K562 (cell line): Measurements from ENCODE around the gene CCND3. TPM values are rescaled to one million over a fixed set of nuclear protein-coding genes. Genes with fewer than 3 reads are reported as not detected.

Experiments used
- ATAC-seq: fragments of 200-7000 bp; cut with Tn5 transposase; 3 replicates; pipeline ENCODE4 v1.9.1; 2020; ENCODE audit warnings: moderate library complexity
- BruUV-seq: library from RNA; stranded (reverse); fragments of 400-500 nt; replicated peaks from 2 replicates; lab custom pipeline; 2021; lab: Mats Ljungman, UMichigan
- CTCF ChIA-PET: fragments of 300-600 bp; formaldehyde crosslinking; extraction: SDS; loops from one replicate; lab custom pipeline; 2021; ENCODE audit warnings: low intra/inter-chr PET ratio; lab: Yijun Ruan, JAX
- POLR2A ChIA-PET: fragments of 300-600, 350-650 bp; sonication (Branson Sonifier 250); formaldehyde crosslinking; extraction: SDS; loops from one replicate; lab custom pipeline; 2021; ENCODE audit warnings: antibody characterized with exemption, inconsistent platforms; lab: Yijun Ruan, JAX
- DNase-seq, 4 experiments: peaks; one replicate each; pipeline versions ENCODE4 v3.0.0 to v3.0.0-alpha.2; 2011 to 2018; ENCODE audit warnings: low spot score in 3 of 4, mixed read lengths in 3 of 4; ENCODE audit errors: extremely low read depth in 1 of 4
- FAIRE-seq: peaks from 2 replicates; lab custom pipeline; 2011; peaks lifted over from hg19 to GRCh38; lab: Jason Lieb, UNC
- H2AFZ ChIP-seq: 2 replicates; pipeline ENCODE4 v1.6.0; 2011; ENCODE audit warnings: low read depth, low read length, control low read depth, inconsistent platforms
- H3K27ac ChIP-seq: fragments of 200-600 bp; 3 replicates; pipeline ENCODE4 v1.8.0; 2011; ENCODE audit warnings: low read depth, mild to moderate bottlenecking, control low read depth, inconsistent platforms, low read length, moderate library complexity, mixed read lengths; ENCODE audit errors: extremely low read depth
- H3K27me3 ChIP-seq, 2 experiments: fragments of 300-600 bp in 1 of 2; 2 replicates in 1 of 2; 3 replicates in 1 of 2; pipeline versions ENCODE4 v1.6.0 to v1.8.0; 2011; ENCODE audit warnings: inconsistent platforms in 2 of 2, low read length in 2 of 2, mild to moderate bottlenecking in 1 of 2, mixed read lengths in 1 of 2, moderate library complexity in 1 of 2; ENCODE audit not compliant: control insufficient read depth in 2 of 2, insufficient read depth in 2 of 2
- H3K36me3 ChIP-seq: fragments of 300-600 bp; 3 replicates; pipeline ENCODE4 v1.8.0; 2011; ENCODE audit warnings: mild to moderate bottlenecking, low read length, inconsistent platforms; ENCODE audit not compliant: control insufficient read depth, insufficient read depth
- H3K4me1 ChIP-seq, 2 experiments: fragments of 200-600 bp in 1 of 2; replicated peaks in 1 of 2; 2 replicates in 1 of 2; 3 replicates in 1 of 2; pipeline versions ENCODE4 v1.5.1 to v1.8.0; 2011; ENCODE audit warnings: inconsistent platforms in 2 of 2, low read length in 2 of 2, mild to moderate bottlenecking in 1 of 2, mixed read lengths in 1 of 2, moderate library complexity in 1 of 2; ENCODE audit not compliant: control insufficient read depth in 2 of 2, insufficient read depth in 2 of 2
- H3K4me2 ChIP-seq: 2 replicates; pipeline ENCODE4 v1.6.1; 2011; ENCODE audit warnings: low read length, control low read depth, inconsistent platforms, mixed read lengths; ENCODE audit not compliant: insufficient read depth
- H3K4me3 ChIP-seq: fragments of 200-600 bp; sonication (generic), shearing (Covaris generic); 2 replicates; pipeline ENCODE4 v1.5.1; 2016; ENCODE audit warnings: control low read depth, inconsistent platforms
- H3K79me2 ChIP-seq: fragments of 200-600 bp; 3 replicates; pipeline ENCODE4 v1.8.0; 2011; ENCODE audit warnings: low read length, inconsistent platforms; ENCODE audit not compliant: control insufficient read depth, insufficient read depth
- H3K9ac ChIP-seq, 2 experiments: 2 replicates each; pipeline versions ENCODE4 v1.6.0 to v1.6.1; 2011; ENCODE audit warnings: low read depth in 2 of 2, low read length in 2 of 2, control low read depth in 1 of 2, inconsistent platforms in 1 of 2, mild to moderate bottlenecking in 1 of 2, mixed read lengths in 1 of 2; ENCODE audit not compliant: insufficient read depth in 1 of 2
- H3K9me1 ChIP-seq: one replicate; pipeline ENCODE4 v1.6.0; 2011; ENCODE audit warnings: inconsistent platforms, mild to moderate bottlenecking, low read length, moderate library complexity; ENCODE audit not compliant: control insufficient read depth, insufficient read depth
- H3K9me3 ChIP-seq: replicated peaks from 2 replicates; pipeline ENCODE4 v1.5.1; 2011; ENCODE audit warnings: low read depth, low read length, inconsistent platforms; ENCODE audit not compliant: control insufficient read depth, insufficient read depth
- H4K20me1 ChIP-seq: replicated peaks from 2 replicates; pipeline ENCODE4 v1.6.1; 2011; ENCODE audit warnings: low read length, inconsistent platforms, mixed read lengths; ENCODE audit not compliant: control insufficient read depth, insufficient read depth
- CEBPB ChIP-seq: fragments of 450-650 bp; IDR thresholded peaks from 2 replicates; pipeline ENCODE4 v1.6.1; 2016; ENCODE audit warnings: missing genetic modification characterization, missing compliant biosample characterization
- CEBPG ChIP-seq, 3 experiments: fragments of 200-800 bp in 1 of 3; sonication (Bioruptor generic) in 1 of 3; sonication (generic) in 1 of 3; formaldehyde crosslinking in 1 of 3; IDR thresholded peaks in 2 of 3; conservative IDR thresholded peaks in 1 of 3; 2 replicates each; pipeline versions ENCODE4 v1.6.1 to v1.8.0; 2016 to 2022; ENCODE audit warnings: missing compliant biosample characterization in 2 of 3, missing genetic modification characterization in 2 of 3, mild to moderate bottlenecking in 1 of 3, missing genetic modification reagents in 1 of 3
- CTCF ChIP-seq, 3 experiments: IDR thresholded peaks in 2 of 3; conservative IDR thresholded peaks in 1 of 3; 2 replicates each; pipeline ENCODE4 v1.5.1; 2011 to 2012; ENCODE audit warnings: low read length in 3 of 3, mild to moderate bottlenecking in 3 of 3, control low read depth in 2 of 3, improper control_type of control experiment in 1 of 3, inconsistent platforms in 1 of 3, low read depth in 1 of 3, mixed read lengths in 1 of 3, moderate library complexity in 1 of 3; ENCODE audit not compliant: insufficient read depth in 2 of 3
- DDX20 ChIP-seq: fragments of 450-650 bp; IDR thresholded peaks from 2 replicates; pipeline ENCODE4 v1.6.1; 2016; ENCODE audit warnings: missing genetic modification characterization, low read depth, mild to moderate bottlenecking, missing compliant biosample characterization, moderate library complexity
- EP400 ChIP-seq: fragments of 450-650 bp; IDR thresholded peaks from 2 replicates; pipeline ENCODE4 v1.6.1; 2017; ENCODE audit warnings: antibody characterized with exemption, mild to moderate bottlenecking, moderate library complexity
- FOXK1 ChIP-seq: sonication (generic); formaldehyde crosslinking; IDR thresholded peaks from 2 replicates; pipeline ENCODE4 v1.8.0; 2022; ENCODE audit warnings: missing genetic modification reagents, mild to moderate bottlenecking, borderline replicate concordance
- HMG20B ChIP-seq: fragments of 250-450 bp; sonication (Bioruptor Pico); IDR thresholded peaks from 2 replicates; pipeline ENCODE4 v1.5.0; 2021; ENCODE audit warnings: mild to moderate bottlenecking
- MCM5 ChIP-seq: fragments of 450-650 bp; IDR thresholded peaks from 2 replicates; pipeline ENCODE4 v1.6.1; 2016; ENCODE audit warnings: low read depth
- MXI1 ChIP-seq: IDR thresholded peaks from 2 replicates; pipeline ENCODE4 v1.6.1; 2011; ENCODE audit warnings: low read depth, mild to moderate bottlenecking, improper control_type of control experiment, low read length
- POLR2H ChIP-seq: IDR thresholded peaks from 2 replicates; pipeline ENCODE4 v1.6.1; 2016; ENCODE audit warnings: missing genetic modification characterization, low read depth, mild to moderate bottlenecking, control low read depth, missing compliant biosample characterization, moderate library complexity
- SIN3A ChIP-seq, 2 experiments: fragments of 150-350 bp in 1 of 2; IDR thresholded peaks; 2 replicates each; pipeline ENCODE4 v1.6.1; 2011 to 2016; ENCODE audit warnings: borderline replicate concordance in 2 of 2, low read depth in 2 of 2, low read length in 2 of 2, mild to moderate bottlenecking in 2 of 2, moderate library complexity in 2 of 2; ENCODE audit not compliant: control insufficient read depth in 1 of 2
- TEAD1 ChIP-seq, 2 experiments: fragments of 450-650 bp in 1 of 2; sonication (generic) in 1 of 2; formaldehyde crosslinking; IDR thresholded peaks; 2 replicates each; pipeline versions ENCODE4 v1.4.0 to v1.8.0; 2020 to 2022; ENCODE audit warnings: mild to moderate bottlenecking in 2 of 2, missing genetic modification reagents in 1 of 2
- ZBTB7A ChIP-seq: IDR thresholded peaks from 2 replicates; pipeline ENCODE4 v1.6.1; 2011; ENCODE audit warnings: low read depth, mild to moderate bottlenecking, low read length, moderate library complexity, borderline replicate concordance; ENCODE audit not compliant: control insufficient read depth
- ZNF512 ChIP-seq: IDR thresholded peaks from 2 replicates; pipeline ENCODE4 v1.6.1; 2016; ENCODE audit warnings: missing genetic modification characterization, missing compliant biosample characterization
- in situ Hi-C: fragments of 300-500 bp; cut with MboI; formaldehyde crosslinking; loops from 4 replicates; pipeline ENCODE4 v1.15.0; 2018; ENCODE audit warnings: inconsistent platforms, mixed read lengths
- intact Hi-C: fragments of 100-400 bp; cut with micrococcal nuclease; formaldehyde crosslinking; loops from 2 replicates; pipeline ENCODE4 v1.14.2; 2022
- polyA plus RNA-seq, 8 experiments: library from polyadenylated mRNA; depleted of rRNA in 4 of 8; stranded (reverse) in 5 of 8; unstranded in 3 of 8; fragments of >200 nt; fragmentation: Nextera tagmentation in 2 of 8; fragmentation: Illumina TruSeq in 1 of 8; extraction: Ambion mirVana in 2 of 8; extraction: Trizol in 1 of 8; gene quantifications; 2 replicates each; pipeline versions ENCODE4 v1.2.1 to v1.2.3, GENCODE V29; 2011 to 2014; ENCODE audit warnings: inconsistent platforms in 1 of 8, missing spikeins in 1 of 8
- total RNA-seq, 7 experiments: library from RNA; depleted of rRNA in 6 of 7; stranded (reverse); fragments of >200 nt in 6 of 7; fragmentation: Illumina TruSeq in 2 of 7; extraction: Trizol in 2 of 7; gene quantifications; 2 replicates each; pipeline versions ENCODE4 v1.2.1 to v1.2.3, GENCODE V29; 2011 to 2021; ENCODE audit warnings: low replicate concordance in 1 of 7

CCND3 gene
- total and polyA plus RNA-seq, 9 of the 15 experiments (the other 6 are each of a cell fraction or from before 2014, with no cell fraction given) = 21.5 to 204 (median 97.4) TPM

DNA sequence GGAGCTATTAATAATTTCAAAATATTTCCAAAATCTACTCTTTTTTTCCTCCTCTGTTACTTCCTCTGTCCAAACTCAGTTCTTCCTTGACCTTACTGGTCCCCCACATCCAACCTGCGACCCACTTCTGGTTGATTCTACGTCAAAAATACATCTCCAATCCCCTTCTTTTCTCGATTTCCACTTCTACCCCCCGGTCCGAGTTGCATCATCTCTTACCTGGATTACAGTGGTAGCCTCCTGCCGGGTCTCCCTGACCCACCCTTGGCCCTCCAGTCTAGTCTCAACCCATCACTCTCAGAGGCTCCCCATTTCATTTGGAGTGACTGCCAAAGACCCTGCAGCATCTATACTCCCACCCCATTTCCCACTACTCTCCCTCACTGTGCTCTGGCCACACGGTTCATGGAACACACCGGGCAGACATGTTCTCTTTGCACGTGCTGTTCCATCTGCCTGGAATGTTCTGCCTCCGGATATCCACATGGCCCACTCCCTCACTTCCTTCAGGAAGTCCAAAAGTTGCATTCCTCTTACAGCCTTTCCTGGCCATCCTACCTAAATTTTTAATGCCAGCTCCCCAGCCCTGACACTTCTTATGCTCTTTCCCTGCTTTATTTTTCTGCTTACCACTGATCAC, 6.1 kb upstream of the CCND3 start (continued):
- TF ChIP-seq CEBPB (peak; percentile 33; the same call in 1 of the 2 replicates), HMG20B (no peak), CEBPG (CRISPR knock-in tag; IDR thresholded peaks at IDR 0.05) (no peak), CEBPG (tag; conservative IDR thresholded peaks at IDR 0.05 in 1 of 2, IDR thresholded peaks at IDR 0.05 in 1 of 2) (0 out of 4 replicates have a peak, but pooled peaks of 1 of the 2 experiments have one; percentile 29)

- ATAC-seq (no peak), FAIRE-seq (no peak), DNase-seq (no peak)
- Histone ChIP-seq H3K27me3 (no peaks in the 10 kb centered on the region), H4K20me1 (no peaks in the 10 kb centered on the region; the same call in 1 of the 2 replicates), H3K4me2 (no peak overlapping the region), H2AFZ (peak overlapping the region; percentile 81; the same call in 1 of the 2 replicates), H3K9me3 (no peaks in the 10 kb centered on the region), H3K4me3 (no peak overlapping the region), H3K36me3 (peaks cover 16% of the 10 kb centered on the region; the same call in 2 of the 3 replicates), H3K4me1 (peaks cover 28 to 37% of the 10 kb centered on the region in 2 experiments), H3K9ac (peak overlapping the region in 1 of 2 experiments; percentile 46; a peak in 1 of 4 replicates), H3K79me2 (peaks cover 40% of the 10 kb centered on the region), H3K9me1 (no peaks in the 10 kb centered on the region), H3K27ac (no peak overlapping the region)
- ChIA-PET CTCF (interaction anchor here (0.5 to 1.4 kb wide), 2 partner anchors 90 to 101 kb away, joined by 3 to 5 read pairs; no protein-coding TSS in a partner anchor), POLR2A (interaction anchor here (1.3 to 13.7 kb wide), 2 partner anchors 18 to 101 kb away, joined by 3 to 166 read pairs; partner anchors contain the start of genes BYSL and MED20)
- intact Hi-C loops = no loop called here
- in situ Hi-C loops = no loop called here
- BruUV-seq = no TSS peak
- TF ChIP-seq MXI1 (no peak), EP400 (peak; percentile 27; the same call in 1 of the 2 replicates), FOXK1 (CRISPR knock-in tag) (no peak), POLR2H (tag) (peak; percentile 43; the same call in 1 of the 2 replicates), ZNF512 (tag) (no peak), MCM5 (no peak), ZBTB7A (no peak), SIN3A (IDR thresholded peaks at IDR 0.05; ENCODE audit: borderline replicate concordance in 2 of 2, control insufficient read depth in 1 of 2, low read depth in 2 of 2, low read length in 2 of 2) (no peak), CTCF (IDR thresholded peaks at IDR 0.05 in 2 of 3, conservative IDR thresholded peaks at IDR 0.05 in 1 of 3; ENCODE audit: insufficient read depth in 2 of 3, low read depth in 1 of 3, low read length in 3 of 3) (no peak), TEAD1 (CRISPR knock-in tag; IDR thresholded peaks at IDR 0.05) (no peak), DDX20 (tag) (no peak)
Observed at GRCh38 chr6:41943456-41943855, 1.8 kb upstream of the CCND3 start.
